GM21619 (cell line): ENCODE measurements around the gene SMIM28.

ENCODE experiments used
- ATAC-seq: cut with Tn5 transposase; IDR thresholded peaks from one replicate; pipeline ENCODE4 v1.9.1; 2021; ENCODE audit not compliant: unreplicated experiment

SMIM28 gene

DNA sequence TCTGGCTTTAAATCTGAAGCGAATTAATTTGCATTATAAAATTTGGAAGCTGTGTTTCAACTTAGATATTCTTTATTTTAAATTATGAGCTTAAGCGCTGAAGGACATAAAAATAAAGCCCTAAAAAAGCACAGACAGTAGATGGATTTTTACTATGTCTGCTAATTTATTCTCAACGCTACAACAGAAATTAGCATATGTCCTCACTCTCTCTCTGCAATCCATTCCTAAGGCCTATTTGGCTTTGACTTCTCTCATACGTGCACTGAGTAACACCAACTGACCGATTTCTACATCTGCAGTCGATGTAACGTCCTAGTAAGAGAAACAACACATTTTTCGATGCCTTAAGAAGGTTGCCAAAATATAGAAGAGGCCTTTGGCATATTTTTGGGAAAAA lies 50.0 kb downstream of the SMIM28 start:
- no peak for ATAC-seq

DNA sequence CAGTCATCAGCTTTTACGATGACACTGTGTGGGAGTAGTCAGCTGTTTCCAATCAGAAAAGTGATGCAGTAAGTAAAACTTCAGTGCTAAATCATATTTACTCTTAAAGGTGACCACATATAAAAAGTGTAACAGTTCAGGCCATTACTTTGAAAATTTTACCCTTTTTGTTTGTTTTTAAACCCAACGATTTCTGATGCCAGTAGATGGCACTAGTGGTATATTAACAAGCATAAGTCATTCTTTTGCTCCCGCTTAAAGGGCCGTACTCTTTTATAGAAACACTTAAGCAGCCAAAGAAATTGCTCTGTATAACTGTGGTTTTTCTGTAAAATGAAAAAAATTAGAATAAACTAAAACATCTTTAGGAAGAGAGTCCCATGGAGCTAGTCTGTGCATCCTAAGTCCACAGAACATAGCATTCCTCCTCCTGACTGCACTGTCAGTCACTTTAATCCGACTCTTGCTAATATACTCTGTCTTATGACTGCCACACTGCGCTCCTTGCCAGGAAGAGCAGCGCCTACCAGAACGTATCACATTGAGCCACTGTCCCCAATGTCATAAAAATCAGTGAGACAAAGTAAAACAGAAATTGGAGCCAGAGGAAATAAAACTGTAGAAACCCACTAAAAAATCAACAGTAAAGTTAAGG lies 51.4 kb downstream of the SMIM28 start:
- no peak for ATAC-seq

DNA sequence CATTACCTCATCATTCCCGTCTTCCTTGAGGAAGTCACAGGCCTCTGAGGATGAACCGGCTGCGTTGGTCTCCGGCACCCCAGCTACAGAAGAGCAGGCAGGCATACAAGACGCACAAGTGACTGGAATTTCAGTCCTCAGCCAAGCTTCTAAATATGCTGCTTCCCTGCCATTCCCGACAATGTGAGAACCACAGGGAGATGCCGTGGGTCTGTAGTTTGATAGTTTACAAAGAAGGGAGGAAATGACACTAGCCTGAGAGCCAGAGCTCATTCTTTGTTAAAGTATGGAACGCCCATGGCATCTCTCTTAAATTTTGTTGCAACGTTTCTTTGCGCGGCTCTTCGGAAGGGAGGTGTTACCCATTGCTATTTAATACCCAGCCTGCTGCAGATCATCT lies 52.1 kb downstream of the SMIM28 start:
- no peak for ATAC-seq

- ATAC-seq: no peak
These were observed 52.8 kb downstream of the SMIM28 start for GRCh38 chr6:138430361-138431145.

DNA sequence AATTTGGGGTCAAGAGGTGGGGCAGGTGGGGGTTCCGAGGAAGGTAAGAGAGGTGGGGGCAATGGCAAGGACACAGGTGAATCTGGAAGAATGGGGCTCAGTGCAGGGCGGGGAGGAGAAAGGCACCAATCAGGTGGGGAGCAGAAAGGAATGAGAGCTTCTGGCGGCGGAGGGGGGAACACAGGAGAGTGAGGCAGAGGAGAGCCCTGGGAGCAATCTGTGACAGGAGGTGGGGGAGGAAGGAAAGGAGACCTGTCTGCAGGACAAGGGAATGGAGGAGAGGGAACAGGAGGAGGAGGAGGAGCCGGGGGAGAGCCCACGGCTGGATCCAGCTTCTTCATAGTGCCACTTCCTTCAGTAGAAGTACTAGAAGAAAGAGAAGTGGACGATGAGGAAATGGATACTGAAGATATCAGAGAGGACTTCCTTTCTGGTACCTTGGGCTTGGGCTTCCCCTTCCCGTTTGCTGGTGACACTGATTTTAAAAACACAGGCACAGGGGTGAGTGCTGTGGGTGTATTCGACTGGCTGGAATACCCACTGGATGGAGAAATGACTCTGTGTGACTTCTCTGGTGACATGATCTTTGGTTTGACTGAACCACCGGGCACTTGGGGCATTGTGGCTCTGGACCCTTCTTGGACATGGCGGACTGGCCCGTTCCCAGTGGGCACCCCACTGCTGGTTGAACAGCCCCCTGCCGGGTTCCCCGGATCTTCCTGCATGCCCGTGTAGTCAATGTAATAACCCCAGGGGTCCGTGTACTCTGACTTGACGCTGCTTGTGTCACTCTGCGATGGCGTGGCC lies 53.8 kb downstream of the SMIM28 start:
- ATAC-seq: no peak

- no peak for ATAC-seq
These were observed 54.3 kb downstream of the SMIM28 start for GRCh38 chr6:138432063-138432356.
